ENCODE results near the gene SEC14L5. TPM values are rescaled to one million over a fixed set of nuclear protein-coding genes. Genes with fewer than 3 reads are reported as not detected.

SEC14L5 gene
- total and polyA plus RNA-seq, 9 donors, result 0.11 to 1.5 (median 0.38) TPM

GRCh38 chr16:5065813-5066212 lies 107.7 kb downstream of the SEC14L5 start, which contains the start of gene C16orf89:
Gene C16orf89 (minus strand): TSS chr16:5065956. CDS start chr16:5065908, 48 bp downstream.
- Histone ChIP-seq H3K27me3 (no peaks in the 10 kb centered on the region), H3K4me3 (no peak within 1 kb of the TSS), H3K9me3 (no peaks in the 10 kb centered on the region), H3K4me1 (ENCODE audit: insufficient read depth) (no peaks in the 10 kb centered on the region), H3K36me3 (no peaks in the 10 kb centered on the region), H3K27ac (no peak within 1 kb of the TSS)
- TF ChIP-seq, protein P1, sequence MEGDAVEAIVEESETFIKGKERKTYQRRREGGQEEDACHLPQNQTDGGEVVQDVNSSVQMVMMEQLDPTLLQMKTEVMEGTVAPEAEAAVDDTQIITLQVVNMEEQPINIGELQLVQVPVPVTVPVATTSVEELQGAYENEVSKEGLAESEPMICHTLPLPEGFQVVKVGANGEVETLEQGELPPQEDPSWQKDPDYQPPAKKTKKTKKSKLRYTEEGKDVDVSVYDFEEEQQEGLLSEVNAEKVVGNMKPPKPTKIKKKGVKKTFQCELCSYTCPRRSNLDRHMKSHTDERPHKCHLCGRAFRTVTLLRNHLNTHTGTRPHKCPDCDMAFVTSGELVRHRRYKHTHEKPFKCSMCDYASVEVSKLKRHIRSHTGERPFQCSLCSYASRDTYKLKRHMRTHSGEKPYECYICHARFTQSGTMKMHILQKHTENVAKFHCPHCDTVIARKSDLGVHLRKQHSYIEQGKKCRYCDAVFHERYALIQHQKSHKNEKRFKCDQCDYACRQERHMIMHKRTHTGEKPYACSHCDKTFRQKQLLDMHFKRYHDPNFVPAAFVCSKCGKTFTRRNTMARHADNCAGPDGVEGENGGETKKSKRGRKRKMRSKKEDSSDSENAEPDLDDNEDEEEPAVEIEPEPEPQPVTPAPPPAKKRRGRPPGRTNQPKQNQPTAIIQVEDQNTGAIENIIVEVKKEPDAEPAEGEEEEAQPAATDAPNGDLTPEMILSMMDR (IDR thresholded peaks at IDR 0.05), result no peak
- TF ChIP-seq POLR2A (IDR thresholded peaks at IDR 0.05), result no peak
- no peak for TF ChIP-seq EP300 (IDR thresholded peaks at IDR 0.05)
- WGBS, 3 donors, result 48 to 55% (median 50%) methylated on average over 10 of the region's 10 CpGs
- DNase-seq, result no peak
- intact Hi-C loops (cut with DNase I), result no loop called here

- Histone ChIP-seq H3K27me3 (no peaks in the 10 kb centered on the region), H3K4me3 (no peak overlapping the region), H3K4me1 (ENCODE audit: insufficient read depth) (no peaks in the 10 kb centered on the region), H3K36me3 (no peaks in the 10 kb centered on the region), H3K27ac (no peak overlapping the region), H3K9me3 (no peaks in the 10 kb centered on the region)
- no peak for DNase-seq
- intact Hi-C loops (cut with DNase I), result no loop called here
- WGBS, 3 donors, result 63 to 69% (median 68%) methylated on average over 6 of the region's 6 CpGs
- TF ChIP-seq POLR2A (IDR thresholded peaks at IDR 0.05) (no peak), EP300 (IDR thresholded peaks at IDR 0.05) (no peak)
- TF ChIP-seq, protein P1 (IDR thresholded peaks at IDR 0.05), result no peak
These were observed 108.4 kb downstream of the SEC14L5 start for GRCh38 chr16:5066511-5066910.

Other genes starting within 250 kb of the SEC14L5 start
- gene ANKS3, start 224.1 kb upstream of the SEC14L5 start, total RNA-seq, result 10 to 100 TPM; 19.8 to 37.4 (median 32.3) TPM
- 10 to 100 TPM in 1 of 2 donors, 1 to 10 TPM in 1; 6.7 to 26.0 TPM for gene ANKS3, start 224.1 kb upstream of the SEC14L5 start, polyA plus RNA-seq
- gene DNAAF8, start 223.8 kb upstream of the SEC14L5 start, total RNA-seq, result 1 to 10 TPM in 6 of 7 donors, under 1 TPM in 1; 0.48 to 9.1 (median 1.5) TPM
- gene DNAAF8, start 223.8 kb upstream of the SEC14L5 start, polyA plus RNA-seq, result 1 to 10 TPM in 1 of 2 donors, under 1 TPM in 1; 0.35 to 1.2 TPM
- gene ZNF500, start 191.2 kb upstream of the SEC14L5 start, total RNA-seq, result 10 to 100 TPM; 10.1 to 27.7 (median 22.1) TPM
- 10 to 100 TPM in 1 of 2 donors, 1 to 10 TPM in 1; 4.7 to 22.3 TPM for gene ZNF500, start 191.2 kb upstream of the SEC14L5 start, polyA plus RNA-seq
- under 1 TPM in 1 of 7 donors, not detected in 6; 0.32 TPM for gene SEPTIN12, start 170.0 kb upstream of the SEC14L5 start, total RNA-seq
- gene SEPTIN12, start 170.0 kb upstream of the SEC14L5 start, polyA plus RNA-seq, result not detected
- 10 to 100 TPM in 2 of 7 donors, 1 to 10 TPM in 2, not detected in 3; 1.5 to 30.9 (median 7.8) TPM for gene SMIM22, start 163.0 kb upstream of the SEC14L5 start, total RNA-seq
- not detected for gene SMIM22, start 163.0 kb upstream of the SEC14L5 start, polyA plus RNA-seq
- 10 to 100 TPM in 6 of 7 donors, 1 to 10 TPM in 1; 6.0 to 31.9 (median 25.0) TPM for gene ROGDI, start 155.7 kb upstream of the SEC14L5 start, total RNA-seq
- gene ROGDI, start 155.7 kb upstream of the SEC14L5 start, polyA plus RNA-seq, result 10 to 100 TPM in 1 of 2 donors, 1 to 10 TPM in 1; 9.2 to 17.3 TPM
- gene GLYR1, start 111.0 kb upstream of the SEC14L5 start, total RNA-seq, result 10 to 100 TPM; 30.3 to 79.5 (median 69.7) TPM
- 10 to 100 TPM; 36.9 to 77.1 TPM for gene GLYR1, start 111.0 kb upstream of the SEC14L5 start, polyA plus RNA-seq
- 10 to 100 TPM; 16.1 to 41.3 (median 27.3) TPM for gene UBN1, start 110.8 kb upstream of the SEC14L5 start, total RNA-seq
- gene UBN1, start 110.8 kb upstream of the SEC14L5 start, polyA plus RNA-seq, result 10 to 100 TPM; 14.5 to 17.9 TPM
- 10 to 100 TPM in 4 of 7 donors, 1 to 10 TPM in 3; 6.9 to 37.8 (median 17.4) TPM for gene PPL, start 21.2 kb upstream of the SEC14L5 start, total RNA-seq
- 1 to 10 TPM; 4.2 to 5.3 TPM for gene PPL, start 21.2 kb upstream of the SEC14L5 start, polyA plus RNA-seq
- 10 to 100 TPM in 2 of 7 donors, 1 to 10 TPM in 5; 4.4 to 14.8 (median 7.1) TPM for gene NAGPA, start 75.6 kb downstream of the SEC14L5 start, total RNA-seq
- 1 to 10 TPM; 2.9 to 7.3 TPM for gene NAGPA, start 75.6 kb downstream of the SEC14L5 start, polyA plus RNA-seq
- gene C16orf89, start 107.6 kb downstream of the SEC14L5 start, total RNA-seq, result 1 to 10 TPM in 5 of 7 donors, under 1 TPM in 1, not detected in 1; 0.37 to 7.1 (median 3.2) TPM
- gene C16orf89, start 107.6 kb downstream of the SEC14L5 start, polyA plus RNA-seq, result 10 to 100 TPM in 1 of 2 donors, under 1 TPM in 1; 0.57 to 17.5 TPM
- gene ALG1, start 113.5 kb downstream of the SEC14L5 start, total RNA-seq, result 10 to 100 TPM in 6 of 7 donors, 1 to 10 TPM in 1; 9.1 to 21.3 (median 15.5) TPM
- 10 to 100 TPM; 13.7 to 19.3 TPM for gene ALG1, start 113.5 kb downstream of the SEC14L5 start, polyA plus RNA-seq
- gene EEF2KMT, start 139.5 kb downstream of the SEC14L5 start, total RNA-seq, result 10 to 100 TPM in 2 of 7 donors, 1 to 10 TPM in 5; 2.1 to 18.6 (median 9.4) TPM
- 1 to 10 TPM; 4.4 to 8.4 TPM for gene EEF2KMT, start 139.5 kb downstream of the SEC14L5 start, polyA plus RNA-seq

Data from ovary (tissue), 9 donors.